Activated T-cell treated with anti-CD3 and anti-CD28 coated beads for 4 hours (primary cell): ENCODE measurements around the gene CYP17A1.
"Not testable (repeated sequence)": the region's sequence is repeated elsewhere in the genome, so short reads cannot be mapped to it uniquely, and the experiment has no call there.

Source experiments
- DNase-seq: peaks from one replicate; pipeline ENCODE4 v3.0.0-alpha.2; 2020

Gene CYP17A1

GRCh38 chr10:102837230-102837721 is at the start of gene CYP17A1:
CYP17A1 (minus strand) TSS chr10:102837413; CDS start chr10:102837361, 52 bp downstream.
- no peak for DNase-seq

- DNase-seq, result no peak
Observed at GRCh38 chr10:102880256-102880655, 43.0 kb upstream of the CYP17A1 start.

GRCh38 chr10:102878629-102879028 is 41.4 kb upstream of the CYP17A1 start:
- DNase-seq, result no peak

- no peak for DNase-seq
Observed at GRCh38 chr10:102876747-102877153, 39.5 kb upstream of the CYP17A1 start.

GRCh38 chr10:102872163-102872562 is 35.0 kb upstream of the CYP17A1 start:
- DNase-seq, result no peak

GRCh38 chr10:102870221-102870620 is 33.0 kb upstream of the CYP17A1 start:
- DNase-seq, result no peak

- no peak for DNase-seq
Observed at GRCh38 chr10:102869258-102870198, 32.3 kb upstream of the CYP17A1 start, which contains the start of gene AS3MT. AS3MT (plus strand) TSS chr10:102869470; CDS start chr10:102869593, 123 bp downstream.

GRCh38 chr10:102868911-102869257 is 31.7 kb upstream of the CYP17A1 start:
- no peak for DNase-seq

- DNase-seq, result no peak
Observed at GRCh38 chr10:102865620-102866019, 28.4 kb upstream of the CYP17A1 start.

GRCh38 chr10:102863660-102864059 is 26.4 kb upstream of the CYP17A1 start:
- DNase-seq, result no peak

- no peak for DNase-seq
Observed at GRCh38 chr10:102859911-102860310, 22.7 kb upstream of the CYP17A1 start.

GRCh38 chr10:102856758-102857424 is 19.7 kb upstream of the CYP17A1 start:
- no peak for DNase-seq

GRCh38 chr10:102855731-102856436 is 18.7 kb upstream of the CYP17A1 start:
- DNase-seq, result not testable (repeated sequence)

GRCh38 chr10:102853237-102853636 is 16.0 kb upstream of the CYP17A1 start:
- not testable (repeated sequence) for DNase-seq

- DNase-seq, result no peak
Observed at GRCh38 chr10:102850025-102850518, 12.9 kb upstream of the CYP17A1 start.

- DNase-seq, result no peak
Observed at GRCh38 chr10:102845352-102845902, 8.2 kb upstream of the CYP17A1 start.

- DNase-seq, result not testable (repeated sequence)
Observed at GRCh38 chr10:102844190-102844776, 7.1 kb upstream of the CYP17A1 start.

- not testable (repeated sequence) for DNase-seq
Observed at GRCh38 chr10:102843139-102843538, 5.9 kb upstream of the CYP17A1 start.

GRCh38 chr10:102841827-102842345 is 4.7 kb upstream of the CYP17A1 start:
- DNase-seq, result no peak

GRCh38 chr10:102838276-102838927 is 1.2 kb upstream of the CYP17A1 start:
- DNase-seq, result not testable (repeated sequence)

GRCh38 chr10:102835007-102835482 is 2.2 kb downstream of the CYP17A1 start:
- peak; percentile 70 for DNase-seq
